ENCODE measurements around the gene DPP4.

DPP4 gene

GRCh38 chr2:162029287-162029901 is 44.6 kb downstream of the DPP4 start:
- Histone ChIP-seq H3K18ac (ENCODE audit: low read length) (no peak overlapping the region), H3K4ac (ENCODE audit: low read depth, low read length) (no peak overlapping the region), H3K36me3 (ENCODE audit: control insufficient read depth, insufficient read depth, low read length) (no peaks in the 10 kb centered on the region), H4K5ac (ENCODE audit: low read length) (no peak overlapping the region), H3K79me2 (ENCODE audit: control insufficient read depth, insufficient read depth, low read length) (no peaks in the 10 kb centered on the region), H3K4me2 (ENCODE audit: low read length) (no peak overlapping the region), H2BK5ac (ENCODE audit: low read length) (no peak overlapping the region), H3K27ac (ENCODE audit: low read depth, low read length) (no peak overlapping the region), H2BK15ac (replicated peaks; ENCODE audit: low read depth) (no peak overlapping the region), H3K23ac (ENCODE audit: low read length) (no peak overlapping the region), H2AK5ac (ENCODE audit: low read length) (no peak overlapping the region), H3K4me3 (ENCODE audit: low read length) (no peak overlapping the region), H4K8ac (ENCODE audit: low read depth, low read length) (no peak overlapping the region), H3K4me1 (ENCODE audit: control insufficient read depth, low read depth, low read length) (no peaks in the 10 kb centered on the region), H3K9ac (ENCODE audit: low read length) (no peak overlapping the region), H2BK120ac (ENCODE audit: low read depth, low read length) (no peak overlapping the region), H3K56ac (ENCODE audit: low read length) (no peak overlapping the region), H3K27me3 (ENCODE audit: insufficient read depth, low read length, poor library complexity) (no peaks in the 10 kb centered on the region), H3K79me1 (ENCODE audit: low read length) (no peaks in the 10 kb centered on the region)
- WGBS (ENCODE audit: extremely low coverage, insufficient coverage, low lambda C conversion rate): no CpG with 5 or more reads among the region's 9 CpGs
- no peak for DNase-seq

GRCh38 chr2:162028511-162028910 is 45.5 kb downstream of the DPP4 start:
- no peak overlapping the region for H4K8ac ChIP-seq (ENCODE audit: low read depth, low read length)
- no peak overlapping the region for H3K56ac ChIP-seq (ENCODE audit: low read length)
- no peak overlapping the region for H2BK15ac ChIP-seq (replicated peaks; ENCODE audit: low read depth)
- H3K36me3 ChIP-seq (ENCODE audit: control insufficient read depth, insufficient read depth, low read length): no peaks in the 10 kb centered on the region
- H3K23ac ChIP-seq (ENCODE audit: low read length): no peak overlapping the region
- no peak overlapping the region for H2AK5ac ChIP-seq (ENCODE audit: low read length)
- no peak overlapping the region for H2BK5ac ChIP-seq (ENCODE audit: low read length)
- no CpG with 5 or more reads among the region's 4 CpGs for WGBS (ENCODE audit: extremely low coverage, insufficient coverage, low lambda C conversion rate)
- no peak overlapping the region for H3K4me2 ChIP-seq (ENCODE audit: low read length)
- H3K9ac ChIP-seq (ENCODE audit: low read length): no peak overlapping the region
- H3K27me3 ChIP-seq (ENCODE audit: insufficient read depth, low read length, poor library complexity): no peaks in the 10 kb centered on the region
- no peak overlapping the region for H4K5ac ChIP-seq (ENCODE audit: low read length)
- H2BK120ac ChIP-seq (ENCODE audit: low read depth, low read length): no peak overlapping the region
- H3K18ac ChIP-seq (ENCODE audit: low read length): no peak overlapping the region
- no peaks in the 10 kb centered on the region for H3K4me1 ChIP-seq (ENCODE audit: control insufficient read depth, low read depth, low read length)
- H3K27ac ChIP-seq (ENCODE audit: low read depth, low read length): no peak overlapping the region
- no peak for DNase-seq
- no peak overlapping the region for H3K4me3 ChIP-seq (ENCODE audit: low read length)
- H3K79me1 ChIP-seq (ENCODE audit: low read length): no peaks in the 10 kb centered on the region
- H3K4ac ChIP-seq (ENCODE audit: low read depth, low read length): no peak overlapping the region
- H3K79me2 ChIP-seq (ENCODE audit: control insufficient read depth, insufficient read depth, low read length): no peaks in the 10 kb centered on the region

- H3K9ac ChIP-seq (ENCODE audit: low read length): no peak overlapping the region
- H3K4me3 ChIP-seq (ENCODE audit: low read length): no peak overlapping the region
- no peak overlapping the region for H3K18ac ChIP-seq (ENCODE audit: low read length)
- no peak overlapping the region for H3K23ac ChIP-seq (ENCODE audit: low read length)
- no peak overlapping the region for H2AK5ac ChIP-seq (ENCODE audit: low read length)
- no peak for DNase-seq
- no CpG with 5 or more reads among the region's 6 CpGs for WGBS (ENCODE audit: extremely low coverage, insufficient coverage, low lambda C conversion rate)
- no peaks in the 10 kb centered on the region for H3K79me2 ChIP-seq (ENCODE audit: control insufficient read depth, insufficient read depth, low read length)
- no peak overlapping the region for H4K5ac ChIP-seq (ENCODE audit: low read length)
- H4K8ac ChIP-seq (ENCODE audit: low read depth, low read length): no peak overlapping the region
- H2BK5ac ChIP-seq (ENCODE audit: low read length): no peak overlapping the region
- H3K4me2 ChIP-seq (ENCODE audit: low read length): no peak overlapping the region
- no peaks in the 10 kb centered on the region for H3K27me3 ChIP-seq (ENCODE audit: insufficient read depth, low read length, poor library complexity)
- H3K4ac ChIP-seq (ENCODE audit: low read depth, low read length): no peak overlapping the region
- no peak overlapping the region for H3K27ac ChIP-seq (ENCODE audit: low read depth, low read length)
- H3K56ac ChIP-seq (ENCODE audit: low read length): no peak overlapping the region
- H3K4me1 ChIP-seq (ENCODE audit: control insufficient read depth, low read depth, low read length): no peaks in the 10 kb centered on the region
- H2BK15ac ChIP-seq (replicated peaks; ENCODE audit: low read depth): no peak overlapping the region
- no peak overlapping the region for H2BK120ac ChIP-seq (ENCODE audit: low read depth, low read length)
- no peaks in the 10 kb centered on the region for H3K79me1 ChIP-seq (ENCODE audit: low read length)
- H3K36me3 ChIP-seq (ENCODE audit: control insufficient read depth, insufficient read depth, low read length): no peaks in the 10 kb centered on the region
These were observed 48.7 kb downstream of the DPP4 start for GRCh38 chr2:162025121-162025911.

GRCh38 chr2:162022290-162022945 is 51.6 kb downstream of the DPP4 start:
- DNase-seq: no peak
- Histone ChIP-seq H3K4ac (ENCODE audit: low read depth, low read length) (no peak overlapping the region), H3K4me2 (ENCODE audit: low read length) (no peak overlapping the region), H2AK5ac (ENCODE audit: low read length) (no peak overlapping the region), H3K79me2 (ENCODE audit: control insufficient read depth, insufficient read depth, low read length) (no peaks in the 10 kb centered on the region), H3K9ac (ENCODE audit: low read length) (no peak overlapping the region), H4K8ac (ENCODE audit: low read depth, low read length) (no peak overlapping the region), H3K4me3 (ENCODE audit: low read length) (no peak overlapping the region), H3K79me1 (ENCODE audit: low read length) (no peaks in the 10 kb centered on the region), H2BK5ac (ENCODE audit: low read length) (no peak overlapping the region), H3K56ac (ENCODE audit: low read length) (no peak overlapping the region), H3K4me1 (ENCODE audit: control insufficient read depth, low read depth, low read length) (no peaks in the 10 kb centered on the region), H3K36me3 (ENCODE audit: control insufficient read depth, insufficient read depth, low read length) (no peaks in the 10 kb centered on the region), H3K23ac (ENCODE audit: low read length) (no peak overlapping the region), H4K5ac (ENCODE audit: low read length) (no peak overlapping the region), H3K18ac (ENCODE audit: low read length) (no peak overlapping the region), H2BK15ac (replicated peaks; ENCODE audit: low read depth) (no peak overlapping the region), H3K27me3 (ENCODE audit: insufficient read depth, low read length, poor library complexity) (no peaks in the 10 kb centered on the region), H3K27ac (ENCODE audit: low read depth, low read length) (no peak overlapping the region), H2BK120ac (ENCODE audit: low read depth, low read length) (no peak overlapping the region)
- whole genome bisulfite sequencing (ENCODE audit: extremely low coverage, insufficient coverage, low lambda C conversion rate): no CpG with 5 or more reads among the region's 3 CpGs

GRCh38 chr2:162021516-162022058 is 52.4 kb downstream of the DPP4 start:
- Histone ChIP-seq H3K4me2 (ENCODE audit: low read length) (no peak overlapping the region), H3K23ac (ENCODE audit: low read length) (no peak overlapping the region), H2BK120ac (ENCODE audit: low read depth, low read length) (no peak overlapping the region), H3K9ac (ENCODE audit: low read length) (no peak overlapping the region), H4K5ac (ENCODE audit: low read length) (no peak overlapping the region), H2AK5ac (ENCODE audit: low read length) (no peak overlapping the region), H3K27ac (ENCODE audit: low read depth, low read length) (no peak overlapping the region), H3K4ac (ENCODE audit: low read depth, low read length) (no peak overlapping the region), H4K8ac (ENCODE audit: low read depth, low read length) (no peak overlapping the region), H2BK5ac (ENCODE audit: low read length) (no peak overlapping the region), H3K36me3 (ENCODE audit: control insufficient read depth, insufficient read depth, low read length) (no peaks in the 10 kb centered on the region), H2BK15ac (replicated peaks; ENCODE audit: low read depth) (no peak overlapping the region), H3K79me1 (ENCODE audit: low read length) (no peaks in the 10 kb centered on the region), H3K56ac (ENCODE audit: low read length) (no peak overlapping the region), H3K18ac (ENCODE audit: low read length) (no peak overlapping the region), H3K4me3 (ENCODE audit: low read length) (no peak overlapping the region), H3K27me3 (ENCODE audit: insufficient read depth, low read length, poor library complexity) (no peaks in the 10 kb centered on the region), H3K4me1 (ENCODE audit: control insufficient read depth, low read depth, low read length) (no peaks in the 10 kb centered on the region), H3K79me2 (ENCODE audit: control insufficient read depth, insufficient read depth, low read length) (no peaks in the 10 kb centered on the region)
- WGBS (ENCODE audit: extremely low coverage, insufficient coverage, low lambda C conversion rate): no CpG with 5 or more reads among the region's 7 CpGs
- no peak for DNase-seq

Data from mesendoderm (in vitro differentiated cells).